Astrocyte (in vitro differentiated cells and primary cell): Measurements from ENCODE around the gene AK6.

Experiments used
- CTCF ChIP-seq: IDR thresholded peaks from 2 replicates; pipeline ENCODE4 v1.5.1; 2011; ENCODE audit warnings: low read depth, mild to moderate bottlenecking, inconsistent platforms, low read length, moderate library complexity; ENCODE audit not compliant: insufficient read depth
- EZH2 ChIP-seq: IDR thresholded peaks from 2 replicates; pipeline ENCODE4 v1.6.1; 2012; ENCODE audit warnings: mild to moderate bottlenecking, low read length, inconsistent platforms; ENCODE audit not compliant: insufficient read depth

- TF ChIP-seq CTCF (peak; percentile 53), EZH2 (no peak)
Observed at GRCh38 chr5:69364414-69364813, 4.9 kb downstream of the AK6 start.
